AG04449 (cell line): ENCODE results near the gene PCSK1N.
A peak's percentile ranks its signal among the peaks of the same experiment; 100 is the strongest.

ENCODE experiments used
- CTCF ChIA-PET: fragments of 350-600 bp; formaldehyde crosslinking; extraction: SDS; loops from one replicate; lab custom pipeline; 2021; ENCODE audit warnings: antibody characterized with exemption; lab: Yijun Ruan, JAX
- POLR2A ChIA-PET: fragments of 400-600, 350-600 bp; formaldehyde crosslinking; extraction: SDS; loops from one replicate; lab custom pipeline; 2020; ENCODE audit warnings: antibody characterized with exemption, inconsistent platforms; lab: Yijun Ruan, JAX
- DNase-seq: peaks from one replicate; pipeline ENCODE4 v3.0.0-alpha.2; 2010; ENCODE audit warnings: low read depth, low spot score
- H3K4me3 ChIP-seq: 2 replicates; pipeline ENCODE4 v1.5.1; 2011; ENCODE audit warnings: low read depth, mild to moderate bottlenecking, control low read depth, low read length
- CTCF ChIP-seq: IDR thresholded peaks from one replicate; pipeline ENCODE4 v1.5.1; 2011; ENCODE audit warnings: mild to moderate bottlenecking, moderate library complexity, low read length, control low read depth, inconsistent platforms; ENCODE audit not compliant: insufficient read depth; ENCODE audit errors: missing control alignments

Gene PCSK1N

GRCh38 chrX:48800574-48801279 is 34.7 kb downstream of the PCSK1N start:
- ChIA-PET CTCF (no interaction called here), POLR2A (no interaction called here)
- peak overlapping the region; percentile 73 for H3K4me3 ChIP-seq
- no peak for TF ChIP-seq CTCF
- DNase-seq: no peak

DNA sequence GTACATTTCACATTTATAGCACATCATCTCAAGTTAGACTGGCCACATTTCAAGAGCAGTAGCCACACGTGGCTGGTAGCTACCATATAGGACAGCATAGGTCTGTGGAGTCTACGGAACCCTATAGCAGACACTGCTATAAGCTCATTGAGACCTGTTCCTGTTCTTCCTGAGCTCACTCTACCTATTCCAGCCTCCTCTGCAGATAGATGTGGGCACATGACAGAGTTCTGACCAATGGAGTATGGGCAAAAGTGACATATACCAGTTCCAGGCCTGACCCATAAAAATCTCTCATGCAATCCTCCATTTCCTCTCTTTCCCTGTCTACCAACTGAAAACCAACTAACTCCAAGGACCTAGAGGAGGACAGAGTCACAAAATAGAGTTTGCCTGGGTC is 37.1 kb downstream of the PCSK1N start:
- DNase-seq: no peak
- POLR2A ChIA-PET: no interaction called here
- no peak overlapping the region for H3K4me3 ChIP-seq
- CTCF ChIA-PET: no interaction called here
- no peak for TF ChIP-seq CTCF

GRCh38 chrX:48794911-48795515 is 40.4 kb downstream of the PCSK1N start:
- H3K4me3 ChIP-seq: no peak overlapping the region
- DNase-seq: peak; percentile 10
- no peak for TF ChIP-seq CTCF
- POLR2A ChIA-PET: no interaction called here
- CTCF ChIA-PET: no interaction called here

DNA sequence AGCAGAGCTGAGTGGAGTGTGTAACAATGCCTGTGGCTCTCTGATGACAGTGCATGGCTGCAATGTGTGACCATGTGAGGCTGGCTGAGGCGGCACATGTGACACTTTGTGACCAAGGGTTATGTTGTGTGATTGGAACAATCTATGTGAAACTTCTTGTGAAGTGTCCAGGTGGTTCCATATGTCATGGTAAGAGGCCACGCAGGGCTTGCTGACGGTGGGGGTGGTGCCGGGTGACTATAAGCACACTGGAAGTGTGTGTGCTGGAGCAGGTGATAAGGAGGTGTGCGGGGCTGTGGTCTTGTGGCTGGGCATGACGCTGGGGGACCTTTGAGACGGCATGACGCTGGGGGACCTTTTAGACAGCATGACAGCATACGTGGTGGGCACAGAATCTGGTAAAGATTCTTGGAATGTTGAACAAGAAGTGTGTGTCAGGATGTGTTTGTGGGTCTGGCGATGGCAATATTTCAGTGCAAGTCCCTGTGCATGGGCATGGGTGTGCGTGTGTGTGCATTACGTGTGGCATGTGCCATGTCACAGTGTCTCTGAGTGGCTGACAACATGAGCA is 41.0 kb downstream of the PCSK1N start:
- DNase-seq: no peak
- H3K4me3 ChIP-seq: no peak overlapping the region
- CTCF ChIA-PET: no interaction called here
- POLR2A ChIA-PET: no interaction called here
- no peak for TF ChIP-seq CTCF

DNA sequence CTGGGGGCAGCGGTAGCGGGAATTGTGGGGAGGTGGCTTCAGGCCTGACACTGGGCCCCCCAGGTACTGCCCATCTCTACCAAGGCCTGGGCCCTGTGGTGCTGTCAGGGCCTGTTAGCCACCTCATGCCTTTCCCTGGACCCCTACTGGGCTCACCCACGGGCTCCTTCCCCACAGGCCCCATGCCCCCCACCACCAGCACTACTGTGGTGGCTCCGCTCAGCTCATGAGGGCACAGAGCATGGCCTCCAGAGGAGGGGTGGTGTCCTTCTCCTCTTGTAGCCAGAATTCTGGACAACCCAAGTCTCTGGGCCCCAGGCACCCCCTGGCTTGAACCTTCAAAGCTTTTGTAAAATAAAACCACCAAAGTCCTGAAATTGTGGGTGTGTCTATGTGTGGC is 41.5 kb downstream of the PCSK1N start:
- TF ChIP-seq CTCF: no peak
- ChIA-PET CTCF (no interaction called here), POLR2A (no interaction called here)

GRCh38 chrX:48792219-48792618 is 43.2 kb downstream of the PCSK1N start:
- ChIA-PET POLR2A (no interaction called here), CTCF (no interaction called here)
- TF ChIP-seq CTCF: no peak

More for the DNA sequence above, 41.5 kb downstream of the PCSK1N start:
- no peak for DNase-seq
- H3K4me3 ChIP-seq: no peak overlapping the region

More at GRCh38 chrX:48792219-48792618, 43.2 kb downstream of the PCSK1N start:
- H3K4me3 ChIP-seq: no peak overlapping the region
- DNase-seq: no peak
